Activated T-helper 9 cell treated with anti-CD3 and anti-CD28 coated beads, Interleukin-2, amount 50 U/mL, for 16 hours (primary cell): Measurements from ENCODE around the gene RPS26.
"Not testable (repeated sequence)": the region's sequence is repeated elsewhere in the genome, so short reads cannot be mapped to it uniquely, and the experiment has no call there.

Source experiments
- DNase-seq: peaks from one replicate; pipeline ENCODE4 v3.0.0-alpha.2; 2020; ENCODE audit warnings: low read depth

Gene RPS26

GRCh38 chr12:56041552-56042429, at the start of gene RPS26:
Gene RPS26 (plus strand): TSS chr12:56041918. CDS start chr12:56042167, 249 bp downstream.
- DNase-seq = peak; percentile 84

DNA sequence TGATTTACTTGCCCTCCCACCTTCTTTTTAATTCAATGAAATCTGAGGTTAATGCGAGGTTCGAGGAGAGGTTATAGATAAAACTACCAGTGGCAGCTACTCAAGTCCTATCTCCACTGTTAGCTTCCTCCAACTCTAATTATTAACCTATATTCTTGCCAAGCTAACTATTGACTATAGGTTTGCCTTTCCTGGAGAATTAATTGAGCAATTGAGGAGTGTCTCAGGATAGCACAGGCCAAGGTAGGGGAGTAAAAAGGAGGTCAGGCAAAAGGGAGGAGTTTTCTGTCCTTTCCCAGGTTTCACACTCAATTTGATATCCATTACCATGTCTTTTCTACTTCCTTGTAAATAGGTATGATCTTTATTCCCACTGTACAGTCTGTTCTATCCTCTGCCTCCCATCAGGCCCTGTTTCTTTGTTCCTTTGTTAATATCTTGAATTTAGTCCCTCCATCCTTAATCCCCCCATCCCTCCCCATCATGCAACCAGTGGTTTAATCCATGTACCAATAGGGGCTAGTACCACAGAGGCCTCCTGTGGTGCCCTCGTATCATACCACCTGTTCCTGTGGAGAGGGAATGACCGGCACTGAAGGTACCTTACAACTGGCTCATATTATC, 48.4 kb upstream of the RPS26 start:
- DNase-seq = no peak

DNA sequence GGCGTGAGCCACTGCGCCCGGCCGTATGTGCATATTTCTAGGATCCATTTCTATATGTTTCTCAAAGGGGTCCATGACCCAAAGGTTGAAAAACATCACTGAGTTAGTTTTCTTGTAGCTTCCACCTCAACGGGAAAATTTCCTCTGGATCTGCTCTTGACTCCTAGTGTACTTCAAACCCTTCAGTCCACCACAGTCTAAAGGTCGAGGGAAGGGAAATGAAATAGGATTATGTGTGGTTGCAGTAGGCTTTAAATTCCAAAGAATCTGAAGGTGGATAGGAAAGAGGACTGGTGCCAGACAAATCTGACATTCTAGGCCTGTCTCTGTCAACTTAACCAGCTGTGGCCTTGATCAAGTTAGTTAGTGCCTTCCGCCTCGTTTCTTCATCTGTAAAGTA, 46.4 kb upstream of the RPS26 start:
- no peak for DNase-seq

DNA sequence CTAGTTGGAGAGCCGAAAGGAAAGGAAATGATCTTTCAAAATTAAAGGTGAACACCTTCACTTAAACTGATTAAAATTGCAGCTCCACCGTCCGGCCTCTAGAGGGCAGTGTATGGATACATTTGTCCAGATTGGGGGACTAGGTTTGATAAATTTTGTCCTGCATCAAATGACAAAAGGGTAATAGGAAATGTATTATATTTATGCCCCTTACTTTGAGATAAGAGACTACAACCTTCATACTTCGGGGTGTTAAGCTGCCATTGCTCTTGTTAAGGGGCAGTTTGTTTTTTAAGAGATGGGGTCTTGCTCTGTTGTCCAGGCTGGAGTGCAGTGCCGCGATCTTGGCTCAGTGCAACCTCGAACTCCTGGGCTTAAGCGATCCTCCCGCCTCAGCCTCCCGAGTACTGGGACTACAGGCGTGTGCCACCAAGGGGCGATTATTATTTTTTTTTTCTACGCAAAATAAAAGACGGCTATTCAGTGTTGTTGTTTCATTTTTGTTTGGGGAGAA, 45.5 kb upstream of the RPS26 start:
- peak; percentile 44 for DNase-seq

- DNase-seq = no peak
Measured at GRCh38 chr12:55996715-55997534, 44.8 kb upstream of the RPS26 start, which contains the start of gene SUOX. Gene SUOX (plus strand): TSS chr12:55997276. CDS start chr12:56002222, 4,946 bp downstream.

DNA sequence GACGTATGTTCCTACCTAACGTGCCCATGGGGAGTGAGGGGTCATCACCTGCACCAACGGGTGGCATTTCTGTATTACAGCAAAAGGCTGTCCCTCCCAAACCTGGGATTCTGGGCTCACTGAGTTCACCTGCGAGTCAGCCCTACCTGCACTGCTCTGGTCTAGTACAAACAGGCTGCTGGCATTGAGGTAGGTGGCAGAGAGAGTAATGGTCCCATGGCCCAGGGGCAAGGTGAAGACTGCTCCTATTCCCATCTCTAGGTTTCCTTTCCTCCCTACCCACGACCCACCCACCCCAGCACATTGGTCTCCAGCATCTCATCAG, 44.2 kb upstream of the RPS26 start:
- no peak for DNase-seq

- DNase-seq = not testable (repeated sequence)
Measured at GRCh38 chr12:55999522-55999921, 42.2 kb upstream of the RPS26 start.

GRCh38 chr12:55999999-56000540, 41.6 kb upstream of the RPS26 start:
- not testable (repeated sequence) for DNase-seq

GRCh38 chr12:56001487-56002100, 40.1 kb upstream of the RPS26 start:
- no peak for DNase-seq

DNA sequence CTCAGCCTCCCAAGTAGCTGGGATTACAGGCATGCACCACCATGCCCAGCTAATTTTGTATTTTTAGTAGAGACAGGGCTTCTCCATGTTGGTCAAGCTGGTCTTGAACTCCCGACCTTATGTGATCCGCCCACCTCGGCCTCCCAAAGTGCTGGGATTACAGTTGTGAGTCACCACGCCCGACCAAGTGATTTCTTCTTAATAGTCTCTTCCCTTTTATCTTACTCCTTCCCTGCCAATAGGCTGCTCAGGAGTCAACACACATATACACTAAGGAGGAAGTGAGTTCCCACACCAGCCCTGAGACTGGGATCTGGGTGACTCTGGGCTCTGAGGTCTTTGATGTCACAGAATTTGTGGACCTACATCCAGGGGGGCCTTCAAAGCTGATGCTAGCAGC, 38.3 kb upstream of the RPS26 start:
- DNase-seq = not testable (repeated sequence)

DNA sequence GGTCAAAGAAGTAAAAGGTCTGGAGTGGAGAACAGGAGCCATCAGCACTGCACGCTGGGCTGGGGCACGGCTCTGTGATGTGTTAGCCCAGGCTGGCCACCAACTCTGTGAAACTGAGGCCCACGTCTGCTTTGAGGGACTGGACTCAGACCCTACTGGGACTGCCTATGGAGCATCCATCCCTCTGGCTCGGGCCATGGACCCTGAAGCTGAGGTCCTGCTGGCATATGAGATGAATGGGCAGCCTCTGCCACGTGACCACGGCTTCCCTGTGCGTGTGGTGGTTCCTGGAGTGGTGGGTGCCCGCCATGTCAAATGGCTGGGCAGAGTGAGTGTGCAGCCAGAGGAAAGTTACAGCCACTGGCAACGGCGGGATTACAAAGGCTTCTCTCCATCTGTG, 37.5 kb upstream of the RPS26 start:
- no peak for DNase-seq

DNA sequence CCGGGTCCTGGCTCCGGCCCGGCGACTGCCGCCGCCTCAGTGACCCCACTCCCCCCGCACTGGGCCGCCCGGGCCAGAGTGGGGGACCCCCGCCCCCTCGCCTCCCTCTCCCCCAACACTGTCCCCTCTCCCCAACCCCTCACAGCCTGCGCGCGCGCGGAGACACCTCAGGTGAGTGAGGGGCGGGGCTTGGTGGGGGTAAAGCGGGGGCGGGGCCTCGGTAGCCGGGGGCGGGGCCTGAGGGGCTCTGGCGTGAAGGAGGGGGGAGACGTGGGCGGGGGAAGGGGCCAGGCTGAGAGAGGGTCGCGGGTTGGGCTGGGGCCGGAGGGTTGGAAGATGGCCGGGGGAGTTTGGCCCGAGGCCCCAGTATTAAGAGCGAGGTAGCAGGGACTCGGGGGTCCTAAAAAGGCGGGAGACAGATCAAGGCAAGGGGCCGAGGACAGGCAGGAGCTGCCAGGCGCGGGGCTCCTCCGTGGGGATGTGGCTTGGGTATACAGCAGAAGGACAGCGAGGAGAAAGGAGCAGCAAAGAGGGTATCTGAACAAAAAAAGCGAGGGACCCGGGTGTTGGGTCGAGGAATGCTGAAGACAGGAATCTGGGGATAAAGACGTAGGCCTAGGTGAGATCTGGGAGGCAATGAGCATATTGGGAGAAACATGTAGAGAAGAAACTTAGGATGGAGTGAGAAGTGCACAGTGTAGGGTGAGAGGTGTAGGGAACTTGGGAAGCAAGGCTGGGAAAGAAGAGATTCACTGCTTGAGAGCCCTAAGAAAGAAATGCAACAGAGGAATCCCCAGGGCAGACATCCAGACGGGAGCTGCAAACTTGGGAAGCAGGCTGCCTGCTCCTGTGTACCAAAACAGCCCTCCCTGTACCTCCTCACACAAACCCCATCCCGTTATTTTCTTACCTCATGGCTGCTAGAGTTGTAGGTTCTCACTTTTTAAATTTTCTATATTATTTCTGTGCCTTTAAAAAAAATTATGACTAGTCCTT, 33.9 kb upstream of the RPS26 start:
- DNase-seq = peak; percentile 62

DNA sequence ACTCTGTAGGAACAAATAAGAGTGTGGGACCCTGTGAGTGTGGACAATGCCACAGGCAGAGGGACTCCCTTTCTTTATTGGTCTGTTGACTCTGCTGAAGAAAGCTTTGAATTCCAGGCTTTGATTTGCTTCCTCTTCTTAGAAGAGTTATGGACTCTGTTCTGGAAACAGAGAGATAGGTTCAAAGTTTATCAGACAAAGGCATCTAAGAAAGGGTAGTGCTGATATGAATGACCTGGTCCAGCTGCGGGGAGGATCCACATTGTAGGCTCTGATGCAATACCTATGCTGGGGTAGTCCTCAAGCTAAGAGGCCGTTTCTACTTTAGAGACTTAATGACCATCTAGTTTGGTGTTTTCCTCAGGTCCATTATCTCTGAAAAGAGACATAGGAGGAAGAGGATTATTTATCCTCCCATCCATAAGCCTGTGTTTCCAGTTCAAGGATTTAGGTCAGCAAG, 31.6 kb upstream of the RPS26 start:
- no peak for DNase-seq

DNA sequence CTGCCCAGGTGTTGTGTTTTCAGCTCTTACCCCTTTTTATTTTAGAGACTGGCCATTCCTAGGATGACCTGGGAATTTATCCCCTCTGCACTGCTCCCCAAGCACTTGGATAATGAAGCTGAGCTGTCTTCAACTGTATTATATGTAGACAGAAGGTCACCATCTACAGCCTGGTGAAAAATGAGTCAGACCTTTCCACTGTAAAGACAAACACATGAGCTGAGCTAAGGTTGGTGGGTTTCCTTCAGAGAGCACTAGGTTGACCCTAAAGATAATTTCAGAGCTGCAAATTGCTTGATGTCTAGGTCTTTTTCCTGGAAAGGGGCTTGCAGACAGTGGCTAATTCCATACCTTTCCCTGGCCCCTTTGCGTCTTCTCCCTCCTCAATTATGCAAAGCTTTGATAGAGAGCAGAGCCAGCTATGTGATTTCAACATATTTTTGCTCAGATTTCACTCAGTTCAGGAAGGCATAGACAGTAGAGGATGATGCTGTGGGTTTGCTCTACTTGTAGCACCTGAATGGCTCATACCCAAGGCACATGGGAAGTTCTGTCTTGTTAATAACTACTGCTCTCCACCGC, 30.1 kb upstream of the RPS26 start:
- DNase-seq = no peak

- DNase-seq = no peak
Measured at GRCh38 chr12:56013482-56013881, 28.2 kb upstream of the RPS26 start.

DNA sequence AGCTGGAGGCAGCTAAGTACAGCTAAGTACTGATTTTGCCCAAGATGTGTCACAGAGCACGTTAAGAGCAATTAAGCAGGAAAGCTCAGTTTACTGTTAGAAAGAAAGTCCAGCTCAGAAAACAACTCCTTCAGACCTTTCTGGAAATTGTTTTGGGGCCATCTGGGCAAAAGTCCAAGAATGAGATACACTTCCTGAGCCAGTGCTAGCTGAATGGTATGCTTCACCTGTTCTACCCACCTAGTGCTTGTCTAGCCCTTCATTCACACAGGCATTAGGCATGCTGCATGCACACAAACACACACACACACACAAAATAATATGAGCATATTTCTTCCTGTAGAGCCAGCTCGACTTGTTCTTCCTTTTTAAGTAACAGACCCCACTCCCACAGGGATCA, 27.5 kb upstream of the RPS26 start:
- DNase-seq = no peak

- no peak for DNase-seq
Measured at GRCh38 chr12:56017181-56017580, 24.5 kb upstream of the RPS26 start.

- no peak for DNase-seq
Measured at GRCh38 chr12:56018356-56018755, 23.4 kb upstream of the RPS26 start.

GRCh38 chr12:56020423-56021184, 21.1 kb upstream of the RPS26 start, which contains the start of gene IKZF4:
Gene IKZF4 (plus strand): TSS chr12:56021043. CDS start chr12:56021494, 451 bp downstream.
- DNase-seq = no peak
